CD14-positive monocyte (primary cell): ENCODE measurements around the gene PMEPA1. TPM values are rescaled to one million over a fixed set of nuclear protein-coding genes. Genes with fewer than 3 reads are reported as not detected.

Experiments used
- DNase-seq, 3 donors: peaks; one replicate each; pipeline ENCODE4 v3.0.0-alpha.2; 2011 to 2022
- H2AFZ ChIP-seq: 2 replicates; pipeline ENCODE4 v1.6.0; 2012; ENCODE audit warnings: mild to moderate bottlenecking, low read depth, low read length, inconsistent platforms; ENCODE audit not compliant: insufficient read depth, poor library complexity, severe bottlenecking
- H3K27ac ChIP-seq, 2 donors: 1 replicate in 1 of 2; 2 replicates in 1 of 2; pipeline ENCODE4 v1.5.1; 2012 to 2013; ENCODE audit warnings: low read length in 2 of 2, control low read depth in 1 of 2, inconsistent platforms in 1 of 2, low read depth in 1 of 2, mild to moderate bottlenecking in 1 of 2
- H3K27me3 ChIP-seq, 2 donors: one replicate each; pipeline versions ENCODE4 v1.6.0 to v1.6.1; 2011 to 2013; ENCODE audit warnings: low read length in 2 of 2; ENCODE audit not compliant: control insufficient read depth in 2 of 2, insufficient read depth in 2 of 2
- H3K36me3 ChIP-seq, 2 donors: replicated peaks in 1 of 2; 1 replicate in 1 of 2; 2 replicates in 1 of 2; pipeline versions ENCODE4 v1.5.1 to v1.6.1; 2012 to 2013; ENCODE audit warnings: low read length in 2 of 2, control low read depth in 1 of 2, inconsistent platforms in 1 of 2, mild to moderate bottlenecking in 1 of 2; ENCODE audit not compliant: insufficient read depth in 2 of 2, control insufficient read depth in 1 of 2
- H3K4me1 ChIP-seq, 2 donors: 1 replicate in 1 of 2; 2 replicates in 1 of 2; pipeline versions ENCODE4 v1.5.1 to v1.6.1; 2012 to 2013; ENCODE audit warnings: low read length in 2 of 2, control low read depth in 1 of 2, inconsistent platforms in 1 of 2, mild to moderate bottlenecking in 1 of 2, moderate library complexity in 1 of 2; ENCODE audit not compliant: insufficient read depth in 2 of 2, control insufficient read depth in 1 of 2
- H3K4me2 ChIP-seq: replicated peaks from 2 replicates; pipeline ENCODE3; 2012; ENCODE audit warnings: low read length, moderate library complexity, mild to moderate bottlenecking; ENCODE audit not compliant: poor library complexity, severe bottlenecking; ENCODE audit errors: extremely low read depth
- H3K4me3 ChIP-seq, 3 experiments: fragments of 200-600 bp in 1 of 3; sonication (generic) in 1 of 3; replicated peaks in 1 of 3; 1 replicate in 2 of 3; 2 replicates in 1 of 3; pipeline ENCODE4 v1.5.1; 2011 to 2013; ENCODE audit warnings: low read length in 3 of 3, mild to moderate bottlenecking in 3 of 3, control low read depth in 2 of 3, low read depth in 2 of 3, inconsistent platforms in 1 of 3, moderate library complexity in 1 of 3
- H3K79me2 ChIP-seq: 2 replicates; pipeline ENCODE4 v1.6.0; 2012; ENCODE audit warnings: mild to moderate bottlenecking, control low read depth, inconsistent platforms, low read length, moderate library complexity; ENCODE audit not compliant: insufficient read depth
- H3K9ac ChIP-seq: 2 replicates; pipeline ENCODE4 v1.6.0; 2017; ENCODE audit warnings: low read length, mild to moderate bottlenecking; ENCODE audit not compliant: insufficient read depth, poor library complexity, severe bottlenecking
- H3K9me3 ChIP-seq, 2 donors: replicated peaks in 1 of 2; 1 replicate in 1 of 2; 2 replicates in 1 of 2; pipeline versions ENCODE4 v1.5.1 to v1.6.1; 2012 to 2013; ENCODE audit warnings: low read length in 2 of 2, control low read depth in 1 of 2; ENCODE audit not compliant: control insufficient read depth in 1 of 2, insufficient read depth in 1 of 2
- H4K20me1 ChIP-seq: 2 replicates; pipeline ENCODE4 v1.6.0; 2012; ENCODE audit warnings: mild to moderate bottlenecking, low read length, control low read depth, moderate library complexity; ENCODE audit not compliant: insufficient read depth
- H3K27ac Mint-ChIP-seq, 7 donors: one replicate each; pipeline ENCODE4 v1.8.0; 2020; ENCODE audit warnings: mild to moderate bottlenecking in 7 of 7, mixed read lengths in 7 of 7, moderate library complexity in 6 of 7, inconsistent platforms in 2 of 7
- H3K27me3 Mint-ChIP-seq, 3 donors: one replicate each; pipeline ENCODE4 v1.8.0; 2021 to 2022; ENCODE audit warnings: low read depth in 3 of 3, mild to moderate bottlenecking in 3 of 3, mixed read lengths in 3 of 3, moderate library complexity in 3 of 3, inconsistent platforms in 1 of 3
- H3K36me3 Mint-ChIP-seq, 2 donors: one replicate each; pipeline ENCODE4 v1.8.0; 2020; ENCODE audit warnings: mixed read lengths in 2 of 2, inconsistent platforms in 1 of 2, mild to moderate bottlenecking in 1 of 2
- H3K4me1 Mint-ChIP-seq: one replicate; pipeline ENCODE4 v1.8.0; 2020; ENCODE audit warnings: mild to moderate bottlenecking, mixed read lengths
- H3K4me3 Mint-ChIP-seq, 2 donors: one replicate each; pipeline ENCODE4 v1.8.0; 2020; ENCODE audit warnings: mild to moderate bottlenecking in 2 of 2, mixed read lengths in 2 of 2, moderate library complexity in 1 of 2
- H3K9me3 Mint-ChIP-seq, 7 donors: one replicate each; pipeline ENCODE4 v1.8.0; 2020 to 2022; ENCODE audit warnings: mixed read lengths in 7 of 7, mild to moderate bottlenecking in 6 of 7, moderate library complexity in 6 of 7, inconsistent platforms in 2 of 7
- WGBS: methylation state at CpG from one replicate; pipeline ENCODE4 v1.1.5; 2013; ENCODE audit warnings: missing lambda C conversion rate; ENCODE audit not compliant: insufficient coverage; 5-methylcytosine and 5-hydroxymethylcytosine counted together
- intact Hi-C, 2 donors: fragments of 100-400 bp; cut with micrococcal nuclease; formaldehyde crosslinking; loops; one replicate each; pipeline versions ENCODE4 v1.15.0 to v1.15.1; 2023
- polyA plus RNA-seq, 3 donors: library from polyadenylated mRNA; depleted of rRNA in 1 of 3; unstranded in 2 of 3; stranded (reverse) in 1 of 3; fragments of 300-500 nt in 2 of 3; fragments of >200 nt in 1 of 3; fragmentation: Illumina TruSeq in 2 of 3; gene quantifications; 1 replicate in 2 of 3; 2 replicates in 1 of 3; pipeline ENCODE4 v1.2.3, GENCODE V29; 2012 to 2021
- TF ChIP-seq, protein P1 (sequence below): fragments of 200-600 bp; IDR thresholded peaks from one replicate; pipeline ENCODE4 v1.8.0; 2022; ENCODE audit warnings: antibody characterized with exemption, mild to moderate bottlenecking

The PMEPA1 gene
- polyA plus RNA-seq, 3 donors, result 0.12 to 0.73 (median 0.59) TPM

DNA sequence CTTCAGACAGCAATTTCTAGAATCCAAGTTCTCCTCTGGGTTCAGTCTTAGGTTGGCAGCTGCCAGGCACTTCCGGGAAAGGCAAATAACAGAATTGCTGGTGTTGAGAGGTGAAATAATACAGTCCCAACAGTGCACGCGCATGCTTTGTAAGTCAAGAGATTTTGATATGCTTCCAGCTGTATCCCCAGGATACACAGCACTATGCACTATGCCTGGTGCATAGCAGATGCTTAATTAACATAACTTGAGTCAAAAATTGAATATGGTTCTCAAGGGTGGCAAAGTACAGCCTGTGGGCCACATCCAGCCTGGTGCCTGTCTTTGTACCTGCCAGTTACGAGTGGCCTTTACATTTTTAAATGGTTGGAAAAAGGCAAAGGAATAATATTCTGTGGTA lies 18.9 kb upstream of the PMEPA1 start:
- intact Hi-C loops, result no loop called here
- no peaks in the 10 kb centered on the region for H3K4me1 ChIP-seq
- no peak overlapping the region for H3K27ac ChIP-seq
- DNase-seq, result no peak
- no peak overlapping the region for H3K4me2 ChIP-seq
- H3K79me2 ChIP-seq, result no peaks in the 10 kb centered on the region
- Mint-ChIP-seq H3K27me3 (peaks cover 3 to 5% (median 3%) of the 10 kb centered on the region in 3 donors), H3K27ac (no peak overlapping the region), H3K36me3 (no peaks in the 10 kb centered on the region), H3K4me1 (no peaks in the 10 kb centered on the region), H3K4me3 (no peak overlapping the region), H3K9me3 (peaks cover 0 to 2% (median 0%) of the 10 kb centered on the region in 7 donors)
- no peaks in the 10 kb centered on the region for H3K9me3 ChIP-seq
- WGBS, result 100% methylated on average over 4 of the region's 4 CpGs
- no peaks in the 10 kb centered on the region for H3K27me3 ChIP-seq
- H2AFZ ChIP-seq, result no peak overlapping the region
- no peaks in the 10 kb centered on the region for H3K36me3 ChIP-seq
- H3K4me3 ChIP-seq, result no peak overlapping the region
- TF ChIP-seq, protein P1, sequence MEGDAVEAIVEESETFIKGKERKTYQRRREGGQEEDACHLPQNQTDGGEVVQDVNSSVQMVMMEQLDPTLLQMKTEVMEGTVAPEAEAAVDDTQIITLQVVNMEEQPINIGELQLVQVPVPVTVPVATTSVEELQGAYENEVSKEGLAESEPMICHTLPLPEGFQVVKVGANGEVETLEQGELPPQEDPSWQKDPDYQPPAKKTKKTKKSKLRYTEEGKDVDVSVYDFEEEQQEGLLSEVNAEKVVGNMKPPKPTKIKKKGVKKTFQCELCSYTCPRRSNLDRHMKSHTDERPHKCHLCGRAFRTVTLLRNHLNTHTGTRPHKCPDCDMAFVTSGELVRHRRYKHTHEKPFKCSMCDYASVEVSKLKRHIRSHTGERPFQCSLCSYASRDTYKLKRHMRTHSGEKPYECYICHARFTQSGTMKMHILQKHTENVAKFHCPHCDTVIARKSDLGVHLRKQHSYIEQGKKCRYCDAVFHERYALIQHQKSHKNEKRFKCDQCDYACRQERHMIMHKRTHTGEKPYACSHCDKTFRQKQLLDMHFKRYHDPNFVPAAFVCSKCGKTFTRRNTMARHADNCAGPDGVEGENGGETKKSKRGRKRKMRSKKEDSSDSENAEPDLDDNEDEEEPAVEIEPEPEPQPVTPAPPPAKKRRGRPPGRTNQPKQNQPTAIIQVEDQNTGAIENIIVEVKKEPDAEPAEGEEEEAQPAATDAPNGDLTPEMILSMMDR, result no peak
- no peaks in the 10 kb centered on the region for H4K20me1 ChIP-seq
- no peak overlapping the region for H3K9ac ChIP-seq

DNA sequence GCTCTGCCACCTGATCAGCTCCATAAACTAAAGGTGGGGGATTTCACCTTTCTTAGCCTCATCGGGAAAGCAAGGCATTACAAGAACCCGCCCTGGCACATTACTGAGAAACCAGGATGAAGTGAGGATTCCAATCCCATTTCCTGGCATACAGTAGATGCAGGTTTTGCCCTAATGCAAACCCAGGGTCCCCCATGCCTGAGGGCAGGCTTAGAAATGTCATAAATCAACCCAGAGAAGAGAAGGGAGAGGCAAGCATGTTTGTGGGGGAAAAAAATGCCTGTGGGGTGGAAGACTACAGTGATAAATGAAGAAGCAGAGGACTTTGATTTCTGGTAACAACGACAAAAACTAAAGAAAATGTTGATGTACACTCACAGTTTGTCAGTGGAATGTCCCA lies 18.0 kb upstream of the PMEPA1 start:
- no peak for DNase-seq

More for the DNA sequence above, 18.0 kb upstream of the PMEPA1 start:
- Mint-ChIP-seq H3K36me3 (no peaks in the 10 kb centered on the region), H3K9me3 (peaks cover 0 to 2% (median 0%) of the 10 kb centered on the region in 7 donors), H3K4me1 (no peaks in the 10 kb centered on the region), H3K27ac (no peak overlapping the region), H3K27me3 (peaks cover 3 to 8% (median 8%) of the 10 kb centered on the region in 3 donors), H3K4me3 (no peak overlapping the region)
- H2AFZ ChIP-seq, result no peak overlapping the region
- no peaks in the 10 kb centered on the region for H3K27me3 ChIP-seq
- no peak overlapping the region for H3K4me2 ChIP-seq
- no peak overlapping the region for H3K27ac ChIP-seq
- H3K9ac ChIP-seq, result no peak overlapping the region
- WGBS, result 100% methylated on average over 1 of the region's 3 CpGs
- intact Hi-C loops, result no loop called here
- no peak overlapping the region for H3K4me3 ChIP-seq
- H3K79me2 ChIP-seq, result no peaks in the 10 kb centered on the region
- H3K36me3 ChIP-seq, result no peaks in the 10 kb centered on the region
- H3K9me3 ChIP-seq, result no peaks in the 10 kb centered on the region
- TF ChIP-seq, protein P1, result no peak
- no peaks in the 10 kb centered on the region for H4K20me1 ChIP-seq
- no peaks in the 10 kb centered on the region for H3K4me1 ChIP-seq
